HUDEP-2 (cell line): ENCODE measurements around the gene KIF17.
"Not testable (repeated sequence)": the region's sequence is repeated elsewhere in the genome, so short reads cannot be mapped to it uniquely, and the experiment has no call there.

Experiments used
- DNase-seq, 76 experiments: peaks; one replicate each; lab custom pipeline; 2025; ENCODE audit not compliant: unreplicated experiment in 76 of 76; lab: John Stamatoyannopoulos, UW

KIF17 gene

GRCh38 chr1:20728371-20729154, 10.8 kb upstream of the KIF17 start:
- no peak for DNase-seq

DNA sequence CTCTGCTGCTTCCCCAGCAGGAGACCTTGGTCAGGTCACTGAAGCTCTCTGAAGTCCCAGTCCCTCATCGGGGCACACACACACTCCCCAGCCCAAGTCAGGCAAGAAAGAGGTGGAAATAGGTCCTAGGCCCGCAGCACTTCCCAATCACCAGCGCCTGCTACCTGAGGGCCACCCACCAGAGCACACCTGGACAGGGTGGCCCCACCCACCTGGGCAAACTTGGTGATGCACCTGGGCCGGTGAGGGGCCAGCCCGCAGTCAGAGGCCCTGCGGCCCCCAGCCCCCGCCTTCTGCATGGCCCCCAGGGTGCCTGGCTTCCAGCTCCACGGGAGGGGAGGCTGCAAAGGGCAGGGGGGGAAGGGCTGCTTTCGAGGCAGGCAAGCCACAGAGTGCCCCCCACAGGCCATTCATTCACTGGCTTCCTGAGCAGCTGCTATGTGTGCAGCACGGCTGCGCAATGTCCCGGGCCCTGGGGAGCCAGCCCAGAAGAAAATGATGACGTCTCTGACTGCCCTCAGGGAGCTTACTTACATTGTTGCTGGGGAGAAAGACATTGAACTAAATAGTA, 10.0 kb upstream of the KIF17 start:
- DNase-seq = peak in 9 of 76 experiments; percentile 3 to 24 (median 9)

DNA sequence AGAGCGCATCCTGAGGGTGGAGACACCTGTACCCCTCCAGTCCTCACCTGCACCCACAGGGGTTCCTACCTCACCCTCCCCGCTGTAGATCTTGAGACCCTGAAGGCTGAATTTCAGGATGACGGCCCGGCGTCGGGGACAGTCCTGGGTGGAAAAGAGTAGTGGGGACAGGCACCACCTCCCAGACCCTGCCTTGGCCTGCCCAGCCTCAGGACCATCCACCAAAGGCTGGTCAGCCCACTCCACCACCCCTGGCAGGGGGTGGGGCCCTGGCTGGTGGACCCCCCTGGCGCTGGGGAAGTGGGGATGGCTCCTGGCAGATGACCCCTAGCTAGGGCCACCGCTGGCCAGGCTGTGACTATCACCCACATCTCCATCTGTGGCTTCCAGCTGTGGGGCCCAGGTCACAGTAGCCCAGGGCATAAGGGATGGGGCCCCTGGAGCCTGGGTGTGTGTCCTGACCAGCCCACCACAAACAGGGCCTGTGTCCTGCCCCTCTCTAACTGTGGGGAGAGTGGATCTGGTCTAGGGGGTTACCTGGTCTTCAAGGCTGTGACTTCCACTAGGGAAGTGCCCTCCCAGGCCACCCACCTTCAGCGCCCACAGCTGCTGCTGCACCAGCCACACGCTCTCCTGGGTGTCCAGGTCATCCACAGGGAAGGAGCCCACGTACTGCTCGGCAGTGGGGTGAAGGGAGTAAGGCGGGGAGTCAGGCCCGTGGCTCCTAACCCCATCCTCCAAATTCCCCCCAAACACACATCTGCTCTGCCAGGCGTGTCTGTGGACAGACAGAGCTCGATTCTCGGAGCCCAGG, 9.3 kb upstream of the KIF17 start:
- no peak for DNase-seq

DNA sequence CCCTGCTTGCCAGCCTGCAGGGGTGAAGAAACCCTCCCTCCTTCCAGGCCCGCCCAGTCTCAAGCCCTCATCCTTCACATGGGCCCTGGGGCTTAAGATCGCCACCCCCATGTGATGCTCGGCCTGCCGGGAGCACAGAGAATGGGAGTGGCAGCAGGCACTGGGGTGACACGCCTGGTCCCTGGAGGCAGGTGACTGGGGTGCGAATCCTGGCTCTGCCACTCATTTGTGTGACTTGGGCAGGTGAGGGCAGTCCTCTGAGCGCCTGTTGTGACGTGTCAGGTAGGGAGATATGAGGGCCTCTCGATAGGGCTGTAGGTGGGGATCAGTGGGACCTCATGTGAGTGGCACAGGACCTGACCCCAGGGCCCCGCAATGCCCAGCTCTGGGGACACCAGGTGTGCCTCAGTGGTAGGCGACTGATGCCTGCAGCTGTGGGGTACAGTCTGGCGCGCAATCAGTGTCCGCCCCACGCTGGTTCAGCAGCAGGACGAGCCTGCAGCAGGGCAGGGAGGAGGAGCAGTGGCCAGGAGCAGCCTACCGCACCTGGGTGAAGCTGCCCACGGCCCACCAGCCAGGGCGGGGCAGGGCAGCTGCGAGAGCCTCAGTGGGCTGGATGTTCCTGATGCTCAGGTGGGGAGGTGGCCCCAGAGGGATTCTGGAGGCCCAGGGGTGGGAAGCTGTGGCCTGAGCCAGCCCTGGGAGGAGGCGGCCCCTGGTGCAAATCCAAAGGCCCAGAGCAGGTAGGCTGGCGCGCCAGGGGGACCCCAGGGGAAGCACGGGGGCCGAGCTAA, 8.5 kb upstream of the KIF17 start:
- no peak for DNase-seq

DNA sequence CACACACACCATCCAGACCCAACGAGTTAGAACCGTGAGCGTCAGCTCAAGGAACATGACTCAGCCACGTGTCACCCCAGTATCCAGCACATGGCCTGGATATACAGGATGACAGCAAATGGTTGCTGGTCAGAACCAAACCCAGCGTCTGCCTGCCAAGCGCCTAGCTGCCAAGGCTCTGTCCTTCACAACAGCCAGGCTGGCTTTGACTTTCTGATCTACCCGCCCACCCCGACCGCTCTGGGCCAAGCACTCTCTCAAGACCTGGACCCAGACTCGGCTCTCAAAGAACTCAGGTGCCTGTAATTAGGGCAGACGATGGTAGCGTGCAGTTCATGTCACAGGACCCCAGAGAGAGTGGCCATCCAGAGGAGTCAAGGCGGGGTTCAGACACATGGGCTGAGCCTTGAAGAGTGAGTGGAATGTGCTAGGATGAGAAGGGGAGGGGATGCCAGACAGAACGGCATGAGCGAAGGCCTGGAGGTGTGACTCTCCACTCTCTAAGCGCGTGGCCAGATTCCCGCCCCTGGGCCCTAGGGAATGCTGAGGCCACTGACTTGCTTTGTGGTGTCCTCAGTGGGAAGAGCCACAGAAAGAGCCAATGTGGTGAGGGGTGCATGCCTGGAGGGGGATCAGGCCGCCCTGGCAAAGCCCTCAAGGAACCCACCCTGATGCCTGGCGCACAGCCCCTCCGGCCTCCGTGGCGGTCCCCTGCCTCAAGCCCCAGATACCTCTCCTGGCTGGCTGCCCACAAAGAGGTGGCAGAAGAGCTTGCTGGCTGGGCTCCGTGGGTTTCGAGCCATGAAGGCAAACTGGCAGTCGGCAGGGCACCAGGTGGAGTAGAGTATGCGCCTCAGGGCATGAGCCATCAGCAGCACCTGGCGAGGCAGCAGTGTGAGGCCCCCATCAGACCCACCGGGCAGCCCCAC, 7.6 kb upstream of the KIF17 start:
- no peak for DNase-seq

- no peak for DNase-seq
Measured at GRCh38 chr1:20724364-20725188, 6.8 kb upstream of the KIF17 start.

- DNase-seq = no peak
Measured at GRCh38 chr1:20723537-20724363, 5.9 kb upstream of the KIF17 start.

- no peak for DNase-seq
Measured at GRCh38 chr1:20723159-20723536, 5.3 kb upstream of the KIF17 start.

GRCh38 chr1:20721117-20722061, 3.6 kb upstream of the KIF17 start:
- no peak for DNase-seq

- no peak for DNase-seq
Measured at GRCh38 chr1:20720631-20721091, 2.9 kb upstream of the KIF17 start.

- no peak for DNase-seq
Measured at GRCh38 chr1:20719871-20720620, 2.2 kb upstream of the KIF17 start.

- no peak for DNase-seq
Measured at GRCh38 chr1:20719261-20719660, 1.5 kb upstream of the KIF17 start.

DNA sequence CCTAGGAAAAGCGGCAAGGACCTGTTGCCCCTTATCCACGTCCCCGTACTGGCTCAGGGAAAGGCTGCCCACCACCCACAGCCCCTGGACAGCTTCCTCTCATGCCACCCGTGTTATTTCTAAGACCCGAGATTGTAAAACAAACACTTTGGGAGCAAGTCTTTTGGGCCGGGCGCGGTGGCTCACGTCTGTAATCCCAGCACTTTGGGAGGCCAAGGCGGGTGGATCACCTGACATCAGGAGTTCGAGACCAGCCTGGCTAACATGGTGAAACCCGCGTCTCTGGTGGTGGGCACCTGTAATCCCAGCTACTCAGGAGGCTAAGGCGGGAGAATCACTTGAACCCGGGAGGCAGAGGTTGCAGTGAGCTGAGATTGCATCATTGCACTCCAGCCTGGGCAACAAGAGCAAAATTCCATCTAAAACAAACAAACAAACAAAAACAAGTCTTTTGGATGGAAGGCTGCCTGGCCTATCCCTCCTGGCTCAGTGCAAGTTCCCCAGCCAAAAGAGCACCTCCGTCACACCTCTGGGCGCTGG, 606 bp upstream of the KIF17 start:
- DNase-seq = not testable (repeated sequence)

- DNase-seq = no peak
Measured at GRCh38 chr1:20716232-20716631, 1.6 kb downstream of the KIF17 start.

DNA sequence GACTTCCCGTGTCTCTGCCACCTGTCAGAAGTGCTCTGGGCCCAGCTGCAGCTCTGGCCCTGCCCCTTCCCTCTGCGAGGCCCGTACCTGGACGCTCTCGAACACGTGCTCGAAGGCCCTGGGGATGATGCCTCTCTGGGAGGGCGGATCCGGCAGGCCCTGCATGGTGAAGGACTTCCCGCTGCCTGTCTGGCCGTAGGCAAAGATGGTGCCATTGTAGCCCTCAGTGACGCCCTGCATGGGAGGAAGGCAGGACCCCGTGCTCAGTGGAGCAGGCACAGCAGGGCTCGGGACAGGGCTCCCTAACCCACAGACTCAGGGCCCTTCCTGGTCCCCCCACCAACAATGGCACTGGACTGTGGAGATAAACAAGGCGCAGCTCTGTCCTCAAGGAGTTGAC, 2.4 kb downstream of the KIF17 start:
- DNase-seq = no peak

- no peak for DNase-seq
Measured at GRCh38 chr1:20713440-20713839, 4.4 kb downstream of the KIF17 start.
